ENCODE data around the gene CCNY. TPM values are rescaled to one million over a fixed set of nuclear protein-coding genes. Genes with fewer than 3 reads are reported as not detected.

The CCNY gene
- total and polyA plus RNA-seq, 2 donors (not counting 1 experiment from before 2014, with no cell fraction given): 34.1 to 64.9 TPM

DNA sequence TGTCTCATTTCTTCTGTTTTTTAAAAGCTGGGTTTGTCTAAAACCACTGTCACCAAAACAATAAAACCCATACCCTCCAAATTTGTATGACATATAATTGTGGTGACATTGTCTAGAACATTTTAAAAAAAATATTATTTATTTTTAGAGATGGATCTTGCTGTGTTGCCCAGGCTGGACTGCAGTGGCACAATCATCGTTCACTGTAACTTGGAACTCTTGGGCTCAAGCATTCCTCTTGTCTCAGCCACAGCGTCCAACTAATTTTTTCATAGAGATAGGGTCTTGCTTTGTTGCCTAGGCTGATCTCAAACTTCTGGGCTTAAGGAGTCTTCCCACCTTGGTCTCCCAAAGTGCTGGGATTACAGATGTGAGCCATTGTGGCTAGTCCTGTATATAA, 116.5 kb downstream of the CCNY start:
- Histone ChIP-seq H3K79me2 (ENCODE audit: control insufficient read depth, insufficient read depth, low read length) (peaks cover 93% of the 10 kb centered on the region), H3K4me2 (replicated peaks; ENCODE audit: low read depth, low read length, poor library complexity, severe bottlenecking) (no peak overlapping the region), H3K27ac (ENCODE audit: low read length in 2 of 2) (no peak overlapping the region), H2AFZ (ENCODE audit: insufficient read depth, low read depth, low read length, poor library complexity, severe bottlenecking) (no peak overlapping the region), H3K4me1 (ENCODE audit: control insufficient read depth in 2 of 2, insufficient read depth in 2 of 2, low read length in 2 of 2) (peaks cover 49 to 57% of the 10 kb centered on the region in 2 donors), H3K36me3 (replicated peaks in 1 of 2; ENCODE audit: control extremely low read depth in 1 of 2, control insufficient read depth in 1 of 2, extremely low read depth in 1 of 2, insufficient read depth in 2 of 2, low read length in 1 of 2) (no peaks in the 10 kb centered on the region), H3K9ac (ENCODE audit: low read length) (no peak overlapping the region), H3K4me3 (ENCODE audit: control extremely low read depth in 1 of 5, extremely low read depth in 1 of 5, insufficient read depth in 1 of 5, low read depth in 2 of 5, low read length in 4 of 5) (no peak overlapping the region), H3K9me3 (ENCODE audit: control extremely low read depth in 1 of 3, control insufficient read depth in 2 of 3, insufficient read depth in 1 of 3, low read length in 2 of 3) (no peaks in the 10 kb centered on the region), H4K20me1 (ENCODE audit: control insufficient read depth, insufficient read depth, low read length, poor library complexity, severe bottlenecking) (peaks cover 75% of the 10 kb centered on the region), H3K27me3 (replicated peaks in 1 of 4; ENCODE audit: control extremely low read depth in 1 of 4, control insufficient read depth in 3 of 4, insufficient read depth in 4 of 4, low read length in 3 of 4) (no peaks in the 10 kb centered on the region)
- no peak overlapping the region for H3K27ac Mint-ChIP-seq
- H3K27me3 Mint-ChIP-seq: no peaks in the 10 kb centered on the region
- ChIA-PET POLR2A (no interaction called here), CTCF (no interaction called here)
- intact Hi-C loops (cut with micrococcal nuclease): loop anchor here (10.0 kb wide), 1 partner anchor 52 kb away; no protein-coding TSS in a partner anchor
- H3K4me1 Mint-ChIP-seq: peaks cover 81% of the 10 kb centered on the region
- H3K9me3 Mint-ChIP-seq (ENCODE audit: insufficient read depth): no peaks in the 10 kb centered on the region
- ATAC-seq (ENCODE audit: low read depth) (no peak), DNase-seq (no peak)
- WGBS (ENCODE audit: insufficient coverage): no CpG with 5 or more reads among the region's 2 CpGs
- no peak overlapping the region for H3K4me3 Mint-ChIP-seq
- TF ChIP-seq, protein P1, sequence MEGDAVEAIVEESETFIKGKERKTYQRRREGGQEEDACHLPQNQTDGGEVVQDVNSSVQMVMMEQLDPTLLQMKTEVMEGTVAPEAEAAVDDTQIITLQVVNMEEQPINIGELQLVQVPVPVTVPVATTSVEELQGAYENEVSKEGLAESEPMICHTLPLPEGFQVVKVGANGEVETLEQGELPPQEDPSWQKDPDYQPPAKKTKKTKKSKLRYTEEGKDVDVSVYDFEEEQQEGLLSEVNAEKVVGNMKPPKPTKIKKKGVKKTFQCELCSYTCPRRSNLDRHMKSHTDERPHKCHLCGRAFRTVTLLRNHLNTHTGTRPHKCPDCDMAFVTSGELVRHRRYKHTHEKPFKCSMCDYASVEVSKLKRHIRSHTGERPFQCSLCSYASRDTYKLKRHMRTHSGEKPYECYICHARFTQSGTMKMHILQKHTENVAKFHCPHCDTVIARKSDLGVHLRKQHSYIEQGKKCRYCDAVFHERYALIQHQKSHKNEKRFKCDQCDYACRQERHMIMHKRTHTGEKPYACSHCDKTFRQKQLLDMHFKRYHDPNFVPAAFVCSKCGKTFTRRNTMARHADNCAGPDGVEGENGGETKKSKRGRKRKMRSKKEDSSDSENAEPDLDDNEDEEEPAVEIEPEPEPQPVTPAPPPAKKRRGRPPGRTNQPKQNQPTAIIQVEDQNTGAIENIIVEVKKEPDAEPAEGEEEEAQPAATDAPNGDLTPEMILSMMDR (IDR thresholded peaks at IDR 0.05): no peak
- no peak for TF ChIP-seq EZH2 (IDR thresholded peaks at IDR 0.05; ENCODE audit: borderline replicate concordance, insufficient read depth, low read depth, low read length, poor library complexity, severe bottlenecking)

DNA sequence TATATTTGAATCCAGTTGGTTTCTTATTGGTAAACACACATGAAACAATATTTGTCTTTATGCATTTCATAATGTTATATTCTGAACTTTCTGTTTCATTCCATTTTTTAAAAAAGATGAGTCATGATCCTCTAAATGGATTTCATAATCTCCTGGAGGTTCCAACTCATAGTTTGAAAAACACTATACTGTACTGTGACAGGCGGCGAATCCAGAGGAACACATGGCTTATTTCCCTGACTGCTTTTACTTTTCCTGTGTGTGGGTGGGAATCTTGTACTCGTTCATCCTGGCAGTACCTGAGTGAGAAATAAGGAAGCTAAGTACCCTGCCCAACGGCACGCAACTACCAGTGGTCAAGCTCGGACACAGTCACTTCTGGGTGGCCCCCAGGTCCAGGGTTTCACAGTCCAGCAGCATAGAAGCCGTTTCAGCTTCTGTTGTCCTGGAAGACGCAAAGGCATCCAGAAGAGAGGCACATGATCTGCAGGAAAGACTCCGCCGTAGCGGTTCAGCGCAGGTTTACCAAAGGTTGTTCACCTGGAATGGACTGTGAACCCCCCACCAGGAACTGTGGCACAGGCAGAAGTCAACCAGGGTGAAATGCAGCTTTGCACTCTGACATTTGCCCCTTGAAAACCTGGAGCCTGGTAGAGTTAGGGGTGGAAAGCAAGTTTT, 117.7 kb downstream of the CCNY start:
- peaks cover 38 to 47% of the 10 kb centered on the region in 2 donors for H3K4me1 ChIP-seq (ENCODE audit: control insufficient read depth in 2 of 2, insufficient read depth in 2 of 2, low read length in 2 of 2)
- H4K20me1 ChIP-seq (ENCODE audit: control insufficient read depth, insufficient read depth, low read length, poor library complexity, severe bottlenecking): peaks cover 75% of the 10 kb centered on the region
- ChIA-PET POLR2A (no interaction called here), CTCF (no interaction called here)
- H3K9me3 ChIP-seq (ENCODE audit: control extremely low read depth in 1 of 3, control insufficient read depth in 2 of 3, insufficient read depth in 1 of 3, low read length in 2 of 3): no peaks in the 10 kb centered on the region
- peaks cover 75% of the 10 kb centered on the region for H3K4me1 Mint-ChIP-seq
- no peaks in the 10 kb centered on the region for H3K9me3 Mint-ChIP-seq (ENCODE audit: insufficient read depth)
- H3K79me2 ChIP-seq (ENCODE audit: control insufficient read depth, insufficient read depth, low read length): peaks cover 93% of the 10 kb centered on the region
- intact Hi-C loops (cut with micrococcal nuclease): loop anchor here (10.0 kb wide), 1 partner anchor 51 kb away; no protein-coding TSS in a partner anchor
- no peak overlapping the region for H3K9ac ChIP-seq (ENCODE audit: low read length)
- H2AFZ ChIP-seq (ENCODE audit: insufficient read depth, low read depth, low read length, poor library complexity, severe bottlenecking): no peak overlapping the region
- H3K27ac Mint-ChIP-seq: no peak overlapping the region
- DNase-seq: no peak
- TF ChIP-seq, protein P1 (IDR thresholded peaks at IDR 0.05): no peak
- no peak for TF ChIP-seq EZH2 (IDR thresholded peaks at IDR 0.05; ENCODE audit: borderline replicate concordance, insufficient read depth, low read depth, low read length, poor library complexity, severe bottlenecking)
- H3K36me3 ChIP-seq (replicated peaks in 1 of 2; ENCODE audit: control extremely low read depth in 1 of 2, control insufficient read depth in 1 of 2, extremely low read depth in 1 of 2, insufficient read depth in 2 of 2, low read length in 1 of 2): no peaks in the 10 kb centered on the region
- no peak for ATAC-seq (ENCODE audit: low read depth)
- H3K27ac ChIP-seq (ENCODE audit: low read length in 2 of 2): no peak overlapping the region
- H3K4me3 ChIP-seq (ENCODE audit: control extremely low read depth in 1 of 5, extremely low read depth in 1 of 5, insufficient read depth in 1 of 5, low read depth in 2 of 5, low read length in 4 of 5): no peak overlapping the region
- H3K27me3 ChIP-seq (replicated peaks in 1 of 4; ENCODE audit: control extremely low read depth in 1 of 4, control insufficient read depth in 3 of 4, insufficient read depth in 4 of 4, low read length in 3 of 4): no peaks in the 10 kb centered on the region
- WGBS (ENCODE audit: insufficient coverage): 95% methylated on average over 10 of the region's 12 CpGs
- no peak overlapping the region for H3K4me3 Mint-ChIP-seq
- no peak overlapping the region for H3K4me2 ChIP-seq (replicated peaks; ENCODE audit: low read depth, low read length, poor library complexity, severe bottlenecking)
- no peaks in the 10 kb centered on the region for H3K27me3 Mint-ChIP-seq
